ENCODE data around the gene FOXJ1.

The FOXJ1 gene

GRCh38 chr17:76154936-76155845 is 14.1 kb upstream of the FOXJ1 start:
- no peaks in the 10 kb centered on the region for H3K9me3 Mint-ChIP-seq
- H3K27me3 Mint-ChIP-seq, result no peaks in the 10 kb centered on the region
- ATAC-seq (replicated peaks; ENCODE audit: extremely low read depth, poor library complexity, severe bottlenecking) (no peak), DNase-seq (ENCODE audit: low spot score in 2 of 2) (no peak)
- no peak overlapping the region for H3K4me3 Mint-ChIP-seq
- H3K27ac Mint-ChIP-seq (ENCODE audit: low read depth), result no peak overlapping the region
- peaks cover 9% of the 10 kb centered on the region for H3K36me3 Mint-ChIP-seq (ENCODE audit: insufficient read depth)
- H3K4me1 Mint-ChIP-seq, result peaks cover 10% of the 10 kb centered on the region

GRCh38 chr17:76154292-76154691 is 13.2 kb upstream of the FOXJ1 start:
- DNase-seq (ENCODE audit: low spot score in 2 of 2) (no peak), ATAC-seq (replicated peaks; ENCODE audit: extremely low read depth, poor library complexity, severe bottlenecking) (no peak)
- Mint-ChIP-seq H3K36me3 (ENCODE audit: insufficient read depth) (peaks cover 7% of the 10 kb centered on the region), H3K27ac (ENCODE audit: low read depth) (no peak overlapping the region), H3K4me1 (peaks cover 10% of the 10 kb centered on the region), H3K4me3 (no peak overlapping the region), H3K9me3 (no peaks in the 10 kb centered on the region), H3K27me3 (no peaks in the 10 kb centered on the region)

GRCh38 chr17:76153640-76154039 is 12.6 kb upstream of the FOXJ1 start:
- H3K4me3 Mint-ChIP-seq, result no peak overlapping the region
- no peaks in the 10 kb centered on the region for H3K9me3 Mint-ChIP-seq
- H3K4me1 Mint-ChIP-seq, result peaks cover 10% of the 10 kb centered on the region
- no peak overlapping the region for H3K27ac Mint-ChIP-seq (ENCODE audit: low read depth)
- DNase-seq (ENCODE audit: low spot score in 2 of 2), result no peak
- peaks cover 4% of the 10 kb centered on the region for H3K36me3 Mint-ChIP-seq (ENCODE audit: insufficient read depth)
- no peak for ATAC-seq (replicated peaks; ENCODE audit: extremely low read depth, poor library complexity, severe bottlenecking)
- no peaks in the 10 kb centered on the region for H3K27me3 Mint-ChIP-seq

DNA sequence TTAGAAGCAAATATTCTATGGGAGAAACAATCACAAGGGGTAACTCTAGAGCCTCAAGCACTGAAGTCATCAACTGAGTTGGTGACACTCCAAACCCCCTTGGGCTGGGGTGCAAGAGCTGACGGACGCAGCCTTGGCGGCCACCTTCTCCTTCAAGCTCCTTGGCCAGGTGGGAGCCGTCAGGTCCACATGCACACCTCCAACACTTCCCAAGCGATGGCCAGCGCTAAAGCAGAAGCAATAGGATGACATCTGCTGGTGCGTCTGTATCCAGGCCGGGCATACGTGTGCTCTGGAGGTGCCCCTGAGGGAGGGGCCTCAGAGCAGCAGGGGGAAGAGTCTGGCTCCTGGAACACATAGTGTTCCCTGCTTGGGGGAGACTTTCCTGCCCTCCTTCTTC is 12.2 kb upstream of the FOXJ1 start:
- Mint-ChIP-seq H3K27ac (ENCODE audit: low read depth) (no peak overlapping the region), H3K4me3 (no peak overlapping the region), H3K4me1 (peaks cover 10% of the 10 kb centered on the region)

DNA sequence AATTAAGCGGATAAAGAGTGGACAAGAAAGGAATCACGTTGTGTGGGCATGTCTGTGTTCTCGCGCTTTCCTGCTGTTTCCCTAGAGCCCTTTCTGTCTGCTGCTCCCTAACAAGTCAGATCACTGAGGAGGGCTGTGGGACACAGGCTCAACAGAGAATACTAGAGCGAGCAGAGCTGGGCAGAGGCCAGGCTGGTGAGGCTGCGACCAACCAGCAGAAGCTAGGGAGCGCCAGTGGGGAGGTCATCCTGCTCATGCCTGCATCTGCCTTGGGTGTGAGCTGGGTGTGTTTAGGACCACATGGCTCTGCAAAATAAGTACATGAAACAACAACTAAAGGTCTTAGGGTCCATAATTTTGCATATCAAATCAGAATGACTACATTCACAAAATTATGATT is 11.5 kb upstream of the FOXJ1 start:
- H3K36me3 Mint-ChIP-seq (ENCODE audit: insufficient read depth), result peaks cover 4% of the 10 kb centered on the region
- H3K27me3 Mint-ChIP-seq, result no peaks in the 10 kb centered on the region
- ATAC-seq (replicated peaks; ENCODE audit: extremely low read depth, poor library complexity, severe bottlenecking) (no peak), DNase-seq (ENCODE audit: low spot score in 2 of 2) (no peak)
- H3K9me3 Mint-ChIP-seq, result no peaks in the 10 kb centered on the region
- H3K4me1 Mint-ChIP-seq, result peaks cover 10% of the 10 kb centered on the region
- no peak overlapping the region for H3K4me3 Mint-ChIP-seq
- peak overlapping the region; percentile 71 for H3K27ac Mint-ChIP-seq (ENCODE audit: low read depth)

More for the DNA sequence above, 12.2 kb upstream of the FOXJ1 start:
- H3K9me3 Mint-ChIP-seq, result no peaks in the 10 kb centered on the region
- H3K36me3 Mint-ChIP-seq (ENCODE audit: insufficient read depth), result peaks cover 4% of the 10 kb centered on the region
- no peak for DNase-seq (ENCODE audit: low spot score in 2 of 2)
- no peaks in the 10 kb centered on the region for H3K27me3 Mint-ChIP-seq
- ATAC-seq (replicated peaks; ENCODE audit: extremely low read depth, poor library complexity, severe bottlenecking), result no peak

DNA sequence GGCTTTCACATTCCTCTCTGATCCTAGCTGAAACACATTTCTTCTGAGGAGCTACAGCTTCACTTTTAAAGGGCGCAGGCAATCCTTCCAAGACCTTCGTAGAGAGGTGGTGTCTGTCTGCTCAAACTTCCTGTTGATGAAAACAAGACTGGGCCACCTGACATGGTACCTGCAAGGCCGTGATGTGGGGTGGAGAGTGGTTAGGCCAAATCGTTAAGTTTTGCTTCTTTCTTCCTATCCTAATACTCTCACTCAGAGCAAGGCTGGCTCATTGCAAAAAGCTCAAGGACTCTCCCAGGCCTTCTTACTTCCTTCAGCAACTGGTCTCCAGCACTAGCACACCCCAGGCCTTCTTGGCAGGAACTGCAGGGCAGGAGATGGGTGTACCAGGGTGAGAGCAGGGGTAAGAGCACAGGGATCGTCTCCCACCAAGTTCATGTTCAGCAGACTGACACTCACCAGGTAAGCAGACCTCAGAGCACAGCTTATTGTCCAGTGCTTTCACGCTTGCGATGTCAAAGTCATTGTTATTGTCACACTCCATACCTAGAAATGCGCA is 10.9 kb upstream of the FOXJ1 start:
- ATAC-seq (replicated peaks; ENCODE audit: extremely low read depth, poor library complexity, severe bottlenecking) (peak; percentile 73), DNase-seq (ENCODE audit: low spot score in 2 of 2) (no peak)
- peaks cover 12% of the 10 kb centered on the region for H3K4me1 Mint-ChIP-seq
- H3K4me3 Mint-ChIP-seq, result no peak overlapping the region
- H3K27ac Mint-ChIP-seq (ENCODE audit: low read depth), result peak overlapping the region; percentile 71
- no peaks in the 10 kb centered on the region for H3K9me3 Mint-ChIP-seq
- H3K27me3 Mint-ChIP-seq, result no peaks in the 10 kb centered on the region
- peaks cover 1% of the 10 kb centered on the region for H3K36me3 Mint-ChIP-seq (ENCODE audit: insufficient read depth)

DNA sequence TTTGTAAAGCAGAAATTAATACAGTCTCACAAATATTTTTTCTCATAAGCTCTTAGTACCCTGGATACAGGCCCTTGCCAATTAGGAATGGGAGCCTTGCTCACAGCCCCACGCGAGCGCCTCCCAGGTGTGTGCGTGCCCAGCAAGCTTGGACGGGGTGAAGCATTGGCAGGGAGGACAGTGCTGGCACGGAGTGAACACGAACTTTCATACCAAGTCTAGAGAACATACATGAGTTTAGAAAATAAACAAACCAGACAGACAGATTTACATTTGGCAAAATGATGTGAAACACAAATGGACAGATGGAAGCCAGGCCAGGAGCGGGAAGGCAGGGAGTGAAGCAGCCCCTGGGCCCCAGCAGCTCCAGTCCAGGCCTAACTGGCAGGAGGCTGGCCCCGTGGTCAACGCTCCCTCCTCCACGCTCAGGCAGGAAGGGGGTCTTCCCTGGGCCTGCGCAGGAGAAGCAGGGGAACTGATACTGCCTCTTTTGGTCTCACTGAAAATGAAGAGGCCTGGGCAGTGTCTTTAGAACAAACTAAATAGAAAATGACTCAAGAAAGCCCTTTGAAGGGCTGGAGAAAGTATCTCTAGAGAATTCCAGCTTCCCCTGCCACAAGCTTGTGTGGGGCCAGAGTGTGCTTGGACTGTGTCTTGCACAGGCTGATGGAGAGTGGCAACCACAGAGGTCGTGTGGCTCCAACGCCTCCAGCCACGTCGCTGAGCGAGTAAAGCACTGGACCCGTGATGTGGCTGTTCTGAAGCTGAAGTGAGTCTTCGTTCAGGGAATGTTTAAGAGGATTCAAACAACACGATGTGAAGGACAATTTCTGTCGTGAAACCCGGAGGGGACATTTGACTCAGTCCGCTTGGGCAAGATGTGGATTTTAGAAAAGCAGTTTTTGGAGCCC is 9.9 kb upstream of the FOXJ1 start:
- DNase-seq (ENCODE audit: low spot score in 2 of 2) (no peak), ATAC-seq (replicated peaks; ENCODE audit: extremely low read depth, poor library complexity, severe bottlenecking) (no peak)
- no peaks in the 10 kb centered on the region for H3K27me3 Mint-ChIP-seq
- H3K27ac Mint-ChIP-seq (ENCODE audit: low read depth), result peak overlapping the region; percentile 35
- peaks cover 3% of the 10 kb centered on the region for H3K36me3 Mint-ChIP-seq (ENCODE audit: insufficient read depth)
- no peak overlapping the region for H3K4me3 Mint-ChIP-seq
- no peaks in the 10 kb centered on the region for H3K9me3 Mint-ChIP-seq
- H3K4me1 Mint-ChIP-seq, result peaks cover 22% of the 10 kb centered on the region

DNA sequence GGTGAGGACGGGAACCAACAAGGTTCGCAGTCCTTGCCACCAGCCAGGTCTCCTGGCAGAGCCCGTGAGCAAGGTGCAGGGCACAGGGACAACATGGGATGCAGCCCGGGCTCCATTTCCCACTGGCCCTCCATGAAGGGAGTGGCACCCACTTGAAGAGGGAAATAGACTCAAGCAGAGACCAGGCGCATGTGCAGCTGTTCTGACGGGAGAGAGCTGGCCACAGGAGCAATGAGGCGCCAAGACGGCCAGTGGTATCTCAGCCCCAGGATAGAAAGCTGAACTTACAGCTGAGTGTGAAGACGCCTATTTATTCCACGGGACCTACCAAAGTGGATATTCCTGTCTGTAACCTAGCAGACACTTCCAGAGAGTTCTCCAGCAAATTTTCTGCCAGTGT is 8.2 kb upstream of the FOXJ1 start:
- Mint-ChIP-seq H3K36me3 (ENCODE audit: insufficient read depth) (peaks cover 3% of the 10 kb centered on the region), H3K4me1 (peaks cover 37% of the 10 kb centered on the region)

DNA sequence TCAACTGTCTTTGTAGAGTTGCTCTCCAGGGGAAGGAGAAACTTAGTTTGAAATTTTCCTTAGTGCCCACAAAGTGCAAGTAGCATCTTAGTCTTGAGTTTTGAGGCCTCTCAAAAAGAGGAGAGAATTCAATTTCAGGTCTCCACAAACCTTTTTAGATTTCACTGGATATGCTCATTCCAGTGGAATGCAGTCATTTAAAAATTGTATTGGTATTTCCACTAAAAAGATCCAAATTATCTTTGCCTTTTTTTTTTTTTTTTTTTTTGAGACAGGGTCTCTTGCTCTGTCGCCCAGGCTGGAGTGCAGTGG is 6.9 kb upstream of the FOXJ1 start:
- H3K9me3 Mint-ChIP-seq, result no peaks in the 10 kb centered on the region
- H3K4me3 Mint-ChIP-seq, result no peak overlapping the region
- peaks cover 3% of the 10 kb centered on the region for H3K36me3 Mint-ChIP-seq (ENCODE audit: insufficient read depth)
- no peaks in the 10 kb centered on the region for H3K27me3 Mint-ChIP-seq
- DNase-seq (ENCODE audit: low spot score in 2 of 2) (no peak), ATAC-seq (replicated peaks; ENCODE audit: extremely low read depth, poor library complexity, severe bottlenecking) (no peak)
- peaks cover 47% of the 10 kb centered on the region for H3K4me1 Mint-ChIP-seq
- H3K27ac Mint-ChIP-seq (ENCODE audit: low read depth), result no peak overlapping the region

More for the DNA sequence above, 8.2 kb upstream of the FOXJ1 start:
- ATAC-seq (replicated peaks; ENCODE audit: extremely low read depth, poor library complexity, severe bottlenecking) (no peak), DNase-seq (ENCODE audit: low spot score in 2 of 2) (no peak)
- no peaks in the 10 kb centered on the region for H3K27me3 Mint-ChIP-seq
- H3K4me3 Mint-ChIP-seq, result no peak overlapping the region
- no peaks in the 10 kb centered on the region for H3K9me3 Mint-ChIP-seq
- no peak overlapping the region for H3K27ac Mint-ChIP-seq (ENCODE audit: low read depth)

GRCh38 chr17:76147211-76148014 is 6.4 kb upstream of the FOXJ1 start:
- Mint-ChIP-seq H3K9me3 (no peaks in the 10 kb centered on the region), H3K4me3 (no peak overlapping the region), H3K4me1 (peaks cover 51% of the 10 kb centered on the region), H3K27me3 (no peaks in the 10 kb centered on the region), H3K27ac (ENCODE audit: low read depth) (no peak overlapping the region), H3K36me3 (ENCODE audit: insufficient read depth) (peaks cover 6% of the 10 kb centered on the region)
- ATAC-seq (replicated peaks; ENCODE audit: extremely low read depth, poor library complexity, severe bottlenecking) (no peak), DNase-seq (ENCODE audit: low spot score in 2 of 2) (no peak)

GRCh38 chr17:76146053-76146851 is 5.2 kb upstream of the FOXJ1 start:
- DNase-seq (ENCODE audit: low spot score in 2 of 2) (no peak), ATAC-seq (replicated peaks; ENCODE audit: extremely low read depth, poor library complexity, severe bottlenecking) (peak; percentile 17)
- Mint-ChIP-seq H3K4me3 (peak overlapping the region; percentile 76), H3K9me3 (no peaks in the 10 kb centered on the region), H3K4me1 (peaks cover 54% of the 10 kb centered on the region), H3K36me3 (ENCODE audit: insufficient read depth) (peaks cover 9% of the 10 kb centered on the region), H3K27ac (ENCODE audit: low read depth) (peak overlapping the region; percentile 96), H3K27me3 (no peaks in the 10 kb centered on the region)

Data from central memory CD8-positive, alpha-beta T cell (primary cell).